Measurements from ENCODE around the gene PROK1. TPM values are rescaled to one million over a fixed set of nuclear protein-coding genes. Genes with fewer than 3 reads are reported as not detected.

PROK1 gene, protein sequence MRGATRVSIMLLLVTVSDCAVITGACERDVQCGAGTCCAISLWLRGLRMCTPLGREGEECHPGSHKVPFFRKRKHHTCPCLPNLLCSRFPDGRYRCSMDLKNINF
- total RNA-seq (2022; extraction: Qiagen RNA extraction): not detected in 5 replicates

DNA sequence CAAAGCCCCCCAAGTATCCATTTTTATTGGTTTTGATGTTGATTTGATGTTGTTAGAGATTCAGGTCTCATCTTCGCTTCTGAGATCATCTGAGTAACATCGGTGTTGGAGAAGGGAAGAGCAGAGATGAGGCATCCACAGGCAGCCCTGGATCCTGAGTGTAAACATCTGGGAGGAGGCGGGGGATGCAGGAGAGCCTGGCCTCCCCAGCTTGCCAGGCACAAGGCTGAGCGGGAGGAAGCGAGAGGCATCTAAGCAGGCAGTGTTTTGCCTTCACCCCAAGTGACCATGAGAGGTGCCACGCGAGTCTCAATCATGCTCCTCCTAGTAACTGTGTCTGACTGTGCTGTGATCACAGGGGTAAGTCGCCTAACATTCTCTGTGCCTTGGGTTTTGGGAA is at the start of gene PROK1:
TSS of gene PROK1 (plus strand) at position 221 of the 400 bp plus-strand sequence. CDS start at position 289, 68 bp downstream.

DNA sequence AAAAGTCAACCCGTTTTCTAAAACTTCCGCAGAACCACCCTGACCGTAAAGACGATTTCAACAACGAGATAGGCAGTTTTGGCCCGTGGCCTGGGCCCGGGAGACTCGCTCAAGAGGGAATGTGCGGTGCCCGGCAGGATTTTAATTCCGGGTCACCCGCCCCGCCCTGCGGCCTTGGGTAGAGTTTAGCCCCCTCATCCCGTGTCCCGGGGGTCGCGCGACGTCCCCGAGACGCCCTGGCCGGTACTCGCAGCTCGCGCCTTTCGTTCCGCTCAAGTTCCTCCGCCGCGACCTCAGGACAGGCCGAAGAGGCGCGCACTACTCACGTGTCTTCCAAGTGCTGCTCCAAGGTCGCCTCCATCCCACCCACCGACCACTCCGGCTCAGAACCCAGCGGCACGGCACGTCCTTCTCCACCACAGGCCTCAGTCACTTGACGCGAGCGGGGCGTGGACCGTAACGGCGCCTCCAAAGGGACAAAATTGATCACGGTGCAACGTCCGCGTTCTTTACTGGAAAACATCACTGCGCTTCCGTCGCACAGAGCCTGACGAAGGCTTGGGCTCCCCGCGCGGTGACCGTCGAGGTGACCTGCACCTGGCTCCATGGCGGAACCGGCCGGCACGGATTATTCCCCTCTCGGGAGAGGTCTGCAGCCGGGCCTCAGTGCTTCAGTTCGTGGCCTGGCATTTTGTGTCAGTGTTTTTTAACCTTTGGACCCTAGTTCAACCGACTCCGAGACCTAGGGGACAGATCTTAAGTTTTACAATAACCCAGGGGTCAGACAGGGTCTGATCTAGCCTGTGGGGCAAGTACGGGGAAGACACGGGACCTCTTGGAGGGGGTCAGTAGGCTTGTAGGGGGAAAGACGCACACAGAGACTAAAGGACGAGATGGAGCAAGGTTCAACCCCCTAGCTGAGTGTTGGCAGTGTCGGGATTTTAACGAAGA is 43.4 kb upstream of the PROK1 start, which contains the start of gene LAMTOR5:
TSS of gene LAMTOR5 (minus strand) at position 435 of the 951 bp plus-strand sequence. CDS start at position 361, 74 bp downstream.

Other genes starting within 250 kb of the PROK1 start
- gene KCNC4, start 240.8 kb upstream of the PROK1 start, total RNA-seq (2022; extraction: Qiagen RNA extraction): 3.0 to 3.9 TPM (median 3.8 TPM) in 5 replicates
- gene RBM15, start 111.8 kb upstream of the PROK1 start, total RNA-seq (2022; extraction: Qiagen RNA extraction): 7.2 to 9.1 TPM (median 8.1 TPM) in 5 replicates
- 26.6 to 43.5 TPM (median 33.7 TPM) in 5 replicates for gene SLC16A4, start 60.1 kb upstream of the PROK1 start, total RNA-seq (2022; extraction: Qiagen RNA extraction)
- 177 to 189 TPM (median 180 TPM) in 5 replicates for gene LAMTOR5, start 43.5 kb upstream of the PROK1 start, total RNA-seq (2022; extraction: Qiagen RNA extraction)
- not detected in 5 replicates for gene KCNA10, start 68.0 kb downstream of the PROK1 start, total RNA-seq (2022; extraction: Qiagen RNA extraction)
- 0.01 to 0.08 TPM (median 0.03 TPM) in 5 replicates for gene KCNA2, start 155.2 kb downstream of the PROK1 start, total RNA-seq (2022; extraction: Qiagen RNA extraction)
- gene KCNA3, start 223.8 kb downstream of the PROK1 start, total RNA-seq (2022; extraction: Qiagen RNA extraction): not detected in 5 replicates